B cell (primary cell): ENCODE results near the gene TIPIN. TPM values are rescaled to one million over a fixed set of nuclear protein-coding genes. Genes with fewer than 3 reads are reported as not detected.

Experiments
- ATAC-seq: fragments of 200-7000 bp; cut with Tn5 transposase; one replicate; pipeline ENCODE4 v1.10.0; 2021; ENCODE audit warnings: low read depth, mild to moderate bottlenecking, moderate number of reproducible peaks, moderate library complexity
- CTCF ChIA-PET: fragments of 350-600 bp; sonication (Branson Sonifier 250); formaldehyde crosslinking; loops from one replicate; lab custom pipeline; 2021; ENCODE audit warnings: antibody characterized with exemption, inconsistent platforms; lab: Charles Lee
- POLR2A ChIA-PET: fragments of 350-600 bp; sonication (Branson Sonifier 250); formaldehyde crosslinking; loops from one replicate; lab custom pipeline; 2021; ENCODE audit warnings: antibody characterized with exemption; lab: Charles Lee
- DNase-seq: peaks from one replicate; pipeline ENCODE4 v3.0.0; 2013
- H2AFZ ChIP-seq: 2 replicates; pipeline ENCODE4 v1.6.1; 2012; ENCODE audit warnings: mild to moderate bottlenecking, low read depth, low read length; ENCODE audit not compliant: insufficient read depth, poor library complexity, severe bottlenecking
- H3K27ac ChIP-seq, 2 donors: 1 replicate in 1 of 2; 2 replicates in 1 of 2; pipeline ENCODE4 v1.5.1; 2012 to 2013; ENCODE audit warnings: low read length in 2 of 2, mild to moderate bottlenecking in 2 of 2, moderate library complexity in 1 of 2
- H3K27me3 ChIP-seq, 4 experiments: fragments of 200-600 bp in 1 of 4; sonication (generic) in 1 of 4; replicated peaks in 1 of 4; 1 replicate in 2 of 4; 2 replicates in 2 of 4; pipeline versions ENCODE4 v1.6.1 to v1.7.0; 2013 to 2016; ENCODE audit warnings: low read length in 3 of 4, mild to moderate bottlenecking in 2 of 4, mixed read lengths in 1 of 4, moderate library complexity in 1 of 4; ENCODE audit not compliant: insufficient read depth in 4 of 4, control insufficient read depth in 3 of 4; ENCODE audit errors: control extremely low read depth in 1 of 4
- H3K36me3 ChIP-seq, 2 experiments: replicated peaks in 1 of 2; 1 replicate in 1 of 2; 2 replicates in 1 of 2; pipeline versions ENCODE4 v1.6.1 to v1.7.1; 2013; ENCODE audit warnings: low read length in 1 of 2; ENCODE audit not compliant: insufficient read depth in 2 of 2, control insufficient read depth in 1 of 2; ENCODE audit errors: control extremely low read depth in 1 of 2, extremely low read depth in 1 of 2
- H3K4me1 ChIP-seq, 2 donors: fragments of 200-600 bp in 1 of 2; sonication (generic) in 1 of 2; 1 replicate in 1 of 2; 2 replicates in 1 of 2; pipeline versions ENCODE4 v1.5.1 to v1.6.1; 2013 to 2017; ENCODE audit warnings: low read length in 2 of 2; ENCODE audit not compliant: control insufficient read depth in 2 of 2, insufficient read depth in 2 of 2
- H3K4me2 ChIP-seq: replicated peaks from 2 replicates; pipeline ENCODE3; 2012; ENCODE audit warnings: mild to moderate bottlenecking, low read depth, low read length; ENCODE audit not compliant: poor library complexity, severe bottlenecking
- H3K4me3 ChIP-seq, 5 experiments: fragments of 200-600 bp in 1 of 5; sonication (generic) in 1 of 5; 1 replicate in 3 of 5; 2 replicates in 2 of 5; pipeline versions ENCODE4 v1.5.1 to v1.7.0; 2011 to 2016; ENCODE audit warnings: low read length in 4 of 5, mild to moderate bottlenecking in 4 of 5, low read depth in 2 of 5, control low read depth in 1 of 5, moderate library complexity in 1 of 5; ENCODE audit not compliant: insufficient read depth in 1 of 5; ENCODE audit errors: control extremely low read depth in 1 of 5, extremely low read depth in 1 of 5
- H3K79me2 ChIP-seq: fragments of 200-600 bp; sonication (generic); one replicate; pipeline ENCODE4 v1.6.0; 2016; ENCODE audit warnings: low read length; ENCODE audit not compliant: control insufficient read depth, insufficient read depth
- H3K9ac ChIP-seq: fragments of 200-600 bp; sonication (generic); 2 replicates; pipeline ENCODE4 v1.6.1; 2017; ENCODE audit warnings: mild to moderate bottlenecking, low read length, moderate library complexity
- H3K9me3 ChIP-seq, 3 donors: one replicate each; pipeline versions ENCODE4 v1.6.1 to v1.7.1; 2013; ENCODE audit warnings: low read length in 2 of 3; ENCODE audit not compliant: control insufficient read depth in 2 of 3, insufficient read depth in 1 of 3; ENCODE audit errors: control extremely low read depth in 1 of 3
- H4K20me1 ChIP-seq: 2 replicates; pipeline ENCODE4 v1.6.0; 2012; ENCODE audit warnings: mild to moderate bottlenecking, low read length; ENCODE audit not compliant: insufficient read depth, control insufficient read depth, poor library complexity, severe bottlenecking
- H3K27ac Mint-ChIP-seq: one replicate; pipeline ENCODE4 v1.8.0; 2021; ENCODE audit warnings: mixed read lengths
- H3K27me3 Mint-ChIP-seq: one replicate; pipeline ENCODE4 v1.8.0; 2021; ENCODE audit warnings: mixed read lengths
- H3K4me1 Mint-ChIP-seq: one replicate; pipeline ENCODE4 v1.8.0; 2021; ENCODE audit warnings: mixed read lengths
- H3K4me3 Mint-ChIP-seq: one replicate; pipeline ENCODE4 v1.8.0; 2021; ENCODE audit warnings: mixed read lengths
- H3K9me3 Mint-ChIP-seq: one replicate; pipeline ENCODE4 v1.8.0; 2022; ENCODE audit warnings: mixed read lengths; ENCODE audit not compliant: insufficient read depth
- CTCF ChIP-seq: fragments of 200-600 bp; IDR thresholded peaks from one replicate; pipeline ENCODE4 v1.8.0; 2022; ENCODE audit warnings: antibody characterized with exemption, mild to moderate bottlenecking
- EZH2 ChIP-seq: IDR thresholded peaks from 2 replicates; pipeline ENCODE4 v1.6.1; 2012; ENCODE audit warnings: borderline replicate concordance, low read depth, mild to moderate bottlenecking, moderate library complexity, low read length; ENCODE audit not compliant: insufficient read depth, poor library complexity, severe bottlenecking
- WGBS: methylation state at CpG from one replicate; pipeline ENCODE4 v1.1.5; 2013; ENCODE audit warnings: missing lambda C conversion rate; ENCODE audit not compliant: insufficient coverage; 5-methylcytosine and 5-hydroxymethylcytosine counted together
- intact Hi-C: fragments of 100-400 bp; cut with micrococcal nuclease; formaldehyde crosslinking; loops from one replicate; pipeline ENCODE4 v1.10.0; 2022
- polyA plus RNA-seq: library from polyadenylated mRNA; depleted of rRNA; stranded (reverse); fragments of >200 nt; gene quantifications from 2 replicates; pipeline ENCODE4 v1.2.3, GENCODE V29; 2012
- total RNA-seq, 2 donors: library from RNA; stranded (reverse); fragments of 120-200 nt in 1 of 2; gene quantifications; 1 replicate in 1 of 2; 2 replicates in 1 of 2; pipeline versions ENCODE4 v1.2.3 to v1.2.4, GENCODE V29; 2013 to 2022

Gene TIPIN
- total and polyA plus RNA-seq, 2 donors (not counting 1 experiment from before 2014, with no cell fraction given): 4.1 to 8.8 TPM

- Histone ChIP-seq H3K9ac (no peak overlapping the region), H2AFZ (no peak overlapping the region), H3K9me3 (no peaks in the 10 kb centered on the region), H3K36me3 (no peaks in the 10 kb centered on the region), H3K27me3 (no peaks in the 10 kb centered on the region), H4K20me1 (no peaks in the 10 kb centered on the region), H3K4me1 (peaks cover 9 to 14% of the 10 kb centered on the region in 2 donors), H3K79me2 (peaks cover 22% of the 10 kb centered on the region), H3K4me2 (no peak overlapping the region), H3K27ac (no peak overlapping the region), H3K4me3 (no peak overlapping the region)
- DNase-seq (no peak), ATAC-seq (no peak)
- Mint-ChIP-seq H3K4me3 (no peak overlapping the region), H3K9me3 (no peaks in the 10 kb centered on the region), H3K27ac (no peak overlapping the region), H3K27me3 (no peaks in the 10 kb centered on the region), H3K4me1 (peaks cover 24% of the 10 kb centered on the region)
- POLR2A ChIA-PET: no interaction called here
- CTCF ChIA-PET: interaction anchor here (0.7 to 2.1 kb wide), 10 partner anchors 12 to 692 kb away, joined by 3 to 15 read pairs (median 3); partner anchors contain the start of genes INTS14 and SNAPC5
- TF ChIP-seq CTCF (no peak), EZH2 (no peak)
- intact Hi-C loops: loop anchor here (5.0 kb wide), 1 partner anchor 691 kb away; no protein-coding TSS in a partner anchor
Observed at GRCh38 chr15:66288093-66288492, 68.4 kb downstream of the TIPIN start.

GRCh38 chr15:66287461-66288057 is 68.9 kb downstream of the TIPIN start:
- intact Hi-C loops: loop anchor here (2.0 to 5.0 kb wide), 2 partner anchors 649 to 690 kb away; no protein-coding TSS in a partner anchor

More at GRCh38 chr15:66287461-66288057, 68.9 kb downstream of the TIPIN start:
- H4K20me1 ChIP-seq: no peaks in the 10 kb centered on the region
- ChIA-PET CTCF (interaction anchor here (0.6 to 2.1 kb wide), 9 partner anchors 11 to 692 kb away, joined by 3 to 15 read pairs (median 3); partner anchors contain the start of gene SNAPC5), POLR2A (no interaction called here)
- H2AFZ ChIP-seq: no peak overlapping the region
- H3K27ac Mint-ChIP-seq: no peak overlapping the region
- no peaks in the 10 kb centered on the region for H3K9me3 ChIP-seq
- no peaks in the 10 kb centered on the region for H3K27me3 Mint-ChIP-seq
- no peak overlapping the region for H3K9ac ChIP-seq
- ATAC-seq (peak; percentile 51), DNase-seq (peak; percentile 57)
- H3K4me3 ChIP-seq: no peak overlapping the region
- no CpG with 5 or more reads among the region's 6 CpGs for WGBS
- peaks cover 6 to 8% of the 10 kb centered on the region in 2 donors for H3K4me1 ChIP-seq
- H3K4me3 Mint-ChIP-seq: no peak overlapping the region
- no peaks in the 10 kb centered on the region for H3K36me3 ChIP-seq
- no peak overlapping the region for H3K27ac ChIP-seq
- H3K4me1 Mint-ChIP-seq: peaks cover 22% of the 10 kb centered on the region
- H3K9me3 Mint-ChIP-seq: no peaks in the 10 kb centered on the region
- peaks cover 22% of the 10 kb centered on the region for H3K79me2 ChIP-seq
- no peaks in the 10 kb centered on the region for H3K27me3 ChIP-seq
- H3K4me2 ChIP-seq: no peak overlapping the region
- peak; percentile 85 for TF ChIP-seq CTCF
- no peak for TF ChIP-seq EZH2
